SU-DHL-6 (cell line): ENCODE measurements around the gene KRTAP5-5.
"Not testable (repeated sequence)": the region's sequence is repeated elsewhere in the genome, so short reads cannot be mapped to it uniquely, and the experiment has no call there.

Source experiments
- CTCF ChIP-seq: fragments of 200-600 bp; sonication (generic); IDR thresholded peaks from one replicate; pipeline ENCODE4 v1.5.1; 2017; ENCODE audit warnings: antibody characterized with exemption, mild to moderate bottlenecking, low read length, moderate library complexity; ENCODE audit not compliant: insufficient read depth, poor library complexity, severe bottlenecking
- EZH2phosphoT487 ChIP-seq: fragments of 200-600 bp; sonication (generic), shearing (Covaris generic); conservative IDR thresholded peaks from 2 replicates; pipeline ENCODE4 v1.6.1; 2018; ENCODE audit warnings: mild to moderate bottlenecking, antibody characterized with exemption, low read length, moderate library complexity, mixed read lengths

DNA sequence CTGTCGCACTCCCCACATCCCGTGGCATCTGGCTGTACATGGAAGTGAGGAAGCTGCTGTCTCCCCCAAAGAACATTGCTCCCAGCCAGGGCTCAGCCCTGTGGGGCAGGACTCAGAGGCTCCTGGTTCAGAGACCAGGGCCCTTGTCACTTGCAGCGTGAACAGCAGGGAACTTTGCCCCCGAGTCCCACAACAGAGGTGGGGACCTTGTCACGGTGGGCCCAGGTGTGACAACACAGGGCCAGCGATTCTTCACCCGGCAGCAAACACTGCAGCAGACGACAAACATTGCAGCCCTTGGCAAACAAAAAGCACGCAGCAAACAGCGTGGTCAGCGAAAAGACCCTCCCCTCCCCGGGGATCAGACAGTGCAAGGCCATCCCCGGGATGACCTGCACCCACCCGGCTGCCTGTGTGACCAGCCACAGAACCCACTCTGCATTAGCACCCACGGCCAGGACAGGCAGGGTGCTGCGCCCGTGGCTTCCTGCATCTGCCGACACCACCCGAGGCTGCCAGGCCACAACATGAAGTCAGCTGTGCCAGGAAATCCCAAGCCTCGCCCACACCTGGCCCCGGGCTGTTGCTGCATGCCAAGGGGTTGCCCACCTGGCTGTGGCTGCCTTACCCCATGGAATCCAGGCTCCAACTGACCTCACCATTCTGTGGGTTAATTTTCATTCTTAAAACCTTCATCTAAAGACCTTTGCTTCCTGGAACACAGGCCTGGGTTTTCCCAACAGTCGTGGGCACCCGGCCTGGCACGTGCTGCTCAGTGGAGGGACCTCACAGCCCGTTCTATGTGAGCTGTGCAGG is 32.1 kb downstream of the KRTAP5-5 start:
- not testable (repeated sequence) for TF ChIP-seq EZH2phosphoT487, CTCF
